GM21528 (cell line): ENCODE measurements around the gene GCK.
"Not testable (repeated sequence)": the region's sequence is repeated elsewhere in the genome, so short reads cannot be mapped to it uniquely, and the experiment has no call there.

Experiments
- ATAC-seq: cut with Tn5 transposase; IDR thresholded peaks from one replicate; pipeline ENCODE4 v1.9.1; 2021; ENCODE audit warnings: mild to moderate bottlenecking, moderate library complexity; ENCODE audit not compliant: unreplicated experiment, low FRiP score

Gene GCK

GRCh38 chr7:44210107-44210506 is 20.9 kb upstream of the GCK start:
- no peak for ATAC-seq

- ATAC-seq, result no peak
Measured at GRCh38 chr7:44208085-44208484, 18.8 kb upstream of the GCK start.

DNA sequence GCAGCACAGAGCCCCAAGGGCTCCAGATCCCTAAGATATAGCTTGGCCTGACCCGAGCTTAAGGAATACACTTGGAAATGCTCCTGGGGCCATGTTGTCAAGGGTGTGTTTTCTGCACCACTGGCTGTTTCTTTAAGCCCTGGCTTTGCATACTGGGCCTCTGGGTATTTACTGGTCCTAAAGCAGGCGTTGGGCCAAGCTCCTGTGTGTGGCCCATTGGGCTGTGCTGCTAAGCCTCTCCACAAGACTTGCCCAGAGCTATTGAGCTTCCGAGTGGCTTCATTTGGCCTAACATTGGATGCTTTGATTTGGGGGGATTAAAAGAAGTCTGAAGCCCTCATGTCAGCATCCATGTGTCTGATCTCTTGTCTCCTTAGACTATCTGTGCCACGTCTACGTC is 16.8 kb upstream of the GCK start:
- ATAC-seq, result no peak

GRCh38 chr7:44201813-44202212 is 12.6 kb upstream of the GCK start:
- ATAC-seq, result no peak

GRCh38 chr7:44200699-44201461 is 11.6 kb upstream of the GCK start, which contains the start of gene YKT6:
TSS of gene YKT6 (plus strand) at chr7:44200978. CDS start at chr7:44201136, 158 bp downstream.
- peak; percentile 99 for ATAC-seq

DNA sequence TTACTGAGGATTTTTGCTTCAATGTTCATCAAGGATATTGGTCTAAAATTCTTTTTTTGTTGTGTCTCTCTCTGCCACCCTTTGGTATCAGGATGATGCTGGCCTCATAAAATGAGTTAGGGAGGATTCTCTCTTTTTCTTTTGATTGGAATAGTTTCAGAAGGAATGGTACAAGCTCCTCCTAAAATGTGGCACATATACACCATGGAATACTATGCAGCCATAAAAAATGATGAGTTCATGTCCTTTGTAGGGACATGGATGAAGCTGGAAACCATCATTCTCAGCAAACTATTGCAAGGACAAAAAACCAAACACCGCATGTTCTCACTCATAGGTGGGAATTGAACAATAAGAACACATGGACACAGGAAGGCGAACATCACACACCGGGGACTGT is 10.9 kb upstream of the GCK start:
- not testable (repeated sequence) for ATAC-seq

GRCh38 chr7:44197474-44197873 is 8.2 kb upstream of the GCK start:
- no peak for ATAC-seq

GRCh38 chr7:44196450-44196872 is 7.2 kb upstream of the GCK start:
- ATAC-seq, result no peak

GRCh38 chr7:44195889-44196288 is 6.7 kb upstream of the GCK start:
- ATAC-seq, result no peak

DNA sequence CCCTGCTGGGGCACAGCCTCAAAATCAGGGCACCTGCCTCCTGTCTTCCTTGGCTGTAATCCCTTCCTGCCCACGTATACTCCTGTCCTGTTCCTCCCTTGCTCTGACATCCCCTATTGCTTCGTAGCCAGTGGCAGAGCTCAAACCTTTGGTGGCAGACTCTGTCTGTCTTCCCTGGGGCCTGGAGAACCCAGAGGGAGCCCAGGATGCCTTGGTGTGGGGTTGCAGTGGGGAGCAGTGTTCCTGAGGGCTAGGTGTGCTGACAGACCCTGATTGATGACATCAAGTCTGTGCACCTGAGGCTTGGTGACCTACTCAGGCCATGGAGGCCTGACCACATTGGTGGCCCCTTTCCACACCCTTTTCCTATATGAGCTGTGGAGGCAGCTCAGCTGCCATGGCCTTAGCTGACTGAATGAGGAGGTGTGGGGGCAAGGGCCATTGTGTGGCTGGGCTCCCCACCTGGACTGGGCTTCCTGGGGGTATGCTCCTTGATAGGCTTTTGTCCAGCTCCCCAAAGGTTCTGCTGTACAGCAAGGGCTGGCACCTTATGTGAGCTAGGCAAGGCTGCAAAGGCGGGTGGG is 5.4 kb upstream of the GCK start:
- no peak for ATAC-seq

GRCh38 chr7:44194069-44194468 is 4.8 kb upstream of the GCK start:
- ATAC-seq, result no peak

DNA sequence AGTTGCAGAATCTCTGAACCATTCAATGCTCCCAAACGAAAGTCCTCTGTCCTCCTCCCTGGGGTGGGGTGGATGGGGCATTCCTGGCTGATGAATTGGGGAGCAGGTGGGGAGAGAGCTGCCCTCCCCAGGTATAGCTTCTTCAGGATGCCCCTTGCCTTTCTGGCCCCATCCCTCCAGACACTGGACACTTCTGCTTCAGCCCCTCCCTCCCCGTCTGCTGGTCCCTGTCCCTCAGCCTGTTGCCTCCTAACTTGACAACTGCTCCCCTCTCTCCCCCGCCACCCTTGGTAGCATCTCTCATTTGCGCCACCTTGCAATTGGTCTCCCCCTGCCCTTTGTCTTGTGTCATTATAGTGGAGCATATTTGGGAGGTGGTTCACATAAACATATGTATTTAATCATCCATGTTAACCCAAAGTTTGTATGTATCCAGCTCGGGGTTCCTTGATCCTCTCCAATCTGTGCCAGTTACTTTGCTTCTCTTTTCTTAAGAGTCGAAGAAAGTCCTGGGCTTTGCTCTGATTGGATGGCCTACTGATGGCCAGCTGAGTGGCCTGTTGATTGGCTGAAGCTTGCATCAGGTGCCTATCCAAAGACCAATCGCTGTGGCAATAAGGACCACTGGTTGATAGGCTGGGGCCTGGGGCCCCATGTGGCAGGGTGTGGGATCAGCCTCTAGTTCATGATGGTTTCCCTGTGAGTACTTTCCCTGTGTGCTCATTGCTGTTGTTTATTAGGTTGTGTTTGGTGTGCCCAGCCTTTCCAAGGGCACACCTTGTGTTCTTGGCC is 4.0 kb upstream of the GCK start:
- no peak for ATAC-seq

DNA sequence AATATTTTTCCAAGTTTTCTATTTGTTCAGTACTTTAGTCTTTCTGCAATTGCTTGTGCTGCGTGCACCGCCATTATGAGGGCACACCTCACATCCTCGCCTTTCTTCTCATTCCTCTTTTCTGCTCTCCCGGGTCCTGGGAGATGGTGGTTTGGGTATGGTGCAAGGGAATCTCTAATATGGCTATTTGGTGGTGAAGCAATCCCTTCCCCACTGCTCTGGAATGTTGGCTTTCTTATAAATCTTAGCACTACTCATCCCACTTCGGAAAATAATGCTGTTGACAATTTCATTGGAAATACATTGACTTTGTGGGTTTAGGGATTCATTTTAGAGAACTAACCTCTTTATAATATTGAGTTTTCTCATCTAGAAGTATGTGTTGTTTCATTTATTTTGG is 1.9 kb upstream of the GCK start:
- ATAC-seq, result no peak

GRCh38 chr7:44189993-44190872 is 994 bp upstream of the GCK start:
- ATAC-seq, result no peak

- ATAC-seq, result no peak
Measured at GRCh38 chr7:44188480-44189225, 586 bp downstream of the GCK start.

- ATAC-seq, result no peak
Measured at GRCh38 chr7:44187636-44188416, 1.4 kb downstream of the GCK start.

DNA sequence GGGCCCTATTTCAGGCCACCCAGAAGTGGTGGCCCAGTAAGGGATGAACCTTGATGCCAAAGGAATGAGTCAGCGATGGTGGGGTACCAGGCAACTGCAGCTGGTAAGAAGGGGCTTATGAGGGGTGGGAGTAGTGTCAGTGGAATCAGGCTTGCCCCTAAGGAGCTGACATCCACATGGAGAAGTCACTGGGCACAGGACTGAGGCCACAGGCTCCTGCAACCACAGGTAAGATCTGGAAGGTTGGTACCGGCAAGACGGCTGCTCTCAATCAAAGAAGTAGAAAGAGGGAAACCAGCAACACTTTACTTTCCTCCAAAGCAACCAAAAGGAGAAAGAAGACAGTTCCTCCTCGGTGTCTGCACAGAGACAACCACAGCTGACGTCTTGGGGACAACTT is 2.5 kb downstream of the GCK start:
- no peak for ATAC-seq

- no peak for ATAC-seq
Measured at GRCh38 chr7:44185729-44186128, 3.5 kb downstream of the GCK start.

DNA sequence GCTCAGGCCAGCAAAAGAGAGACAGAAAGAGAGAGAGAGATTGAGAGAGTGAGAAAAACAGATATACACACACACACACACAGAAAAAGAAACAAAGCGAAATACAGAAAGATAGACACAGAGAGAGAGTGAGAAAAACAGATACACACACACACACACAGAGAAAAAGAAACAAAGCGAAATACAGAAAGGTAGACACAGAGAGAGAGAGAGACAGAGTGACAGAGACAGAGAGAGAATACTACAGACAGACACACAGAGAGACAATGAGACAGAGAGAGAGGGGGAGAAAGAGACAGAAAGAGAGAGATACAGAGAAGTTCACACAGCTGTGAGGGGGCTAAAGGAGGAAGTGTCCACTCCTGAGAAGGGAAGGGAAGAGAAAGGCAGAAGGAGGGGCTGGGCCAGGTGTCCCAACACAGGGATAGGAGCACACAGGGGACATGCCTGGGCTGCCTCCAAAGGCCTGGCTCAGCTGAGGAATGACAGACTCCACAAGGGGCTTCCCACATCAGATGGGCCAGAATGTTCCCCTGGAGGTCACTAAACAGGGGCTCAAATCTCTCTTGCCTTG is 4.3 kb downstream of the GCK start:
- no peak for ATAC-seq
